ENCODE results near the gene TAS2R60. TPM values are rescaled to one million over a fixed set of nuclear protein-coding genes. Genes with fewer than 3 reads are reported as not detected.

Gene TAS2R60
- polyA plus RNA-seq, 1 donor (not counting 4 experiments of a cell fraction or from before 2014, with no cell fraction given), result 0.17 TPM

DNA sequence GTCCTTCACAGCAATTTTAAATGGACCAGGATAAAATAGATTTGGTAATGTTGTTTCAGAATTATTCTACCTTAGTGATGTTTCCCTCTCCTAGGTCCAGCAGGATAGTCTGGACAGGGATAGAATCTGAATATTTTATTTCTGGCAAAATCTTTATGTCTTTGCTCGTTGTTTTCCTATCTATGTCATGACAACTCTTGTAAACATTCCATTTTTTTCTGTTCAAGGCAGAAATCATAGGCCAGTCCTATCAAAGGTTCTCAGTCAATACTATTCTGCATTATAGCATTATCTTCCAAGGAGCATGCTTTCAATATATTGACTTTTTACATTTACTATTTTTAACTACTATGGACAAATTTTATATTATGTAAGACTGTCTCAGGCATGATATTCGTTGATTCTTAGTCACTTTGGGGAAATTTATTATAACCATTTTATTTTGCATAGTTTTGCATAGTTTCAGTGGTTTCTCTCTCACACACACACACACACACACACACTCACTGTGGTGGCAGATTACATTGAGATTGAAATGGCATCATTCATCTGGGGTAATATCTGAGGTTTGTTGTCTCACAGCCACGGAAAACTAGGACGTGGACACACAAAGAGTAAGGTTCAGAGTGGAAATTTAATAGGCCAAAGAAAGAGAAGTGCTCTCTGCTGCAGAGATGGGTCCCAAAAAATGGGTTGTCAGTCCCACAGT is 17.2 kb downstream of the TAS2R60 start:
- Histone ChIP-seq H3K36me3 (ENCODE audit: control insufficient read depth in 2 of 2, extremely low read depth in 1 of 2, insufficient read depth in 2 of 2, low read length in 2 of 2) (no peaks in the 10 kb centered on the region), H3K4me2 (ENCODE audit: control insufficient read depth, extremely low read depth, insufficient read depth, low read depth, low read length) (no peak overlapping the region), H3K27me3 (ENCODE audit: control insufficient read depth, extremely low read depth, insufficient read depth, low read length) (no peaks in the 10 kb centered on the region), H3K4me1 (ENCODE audit: control insufficient read depth, extremely low read depth, insufficient read depth, low read length) (peaks cover 18% of the 10 kb centered on the region), H4K20me1 (ENCODE audit: control insufficient read depth, extremely low read depth, insufficient read depth, low read length) (no peaks in the 10 kb centered on the region), H3K9ac (ENCODE audit: control insufficient read depth, extremely low read depth, insufficient read depth, low read length) (no peak overlapping the region), H3K79me2 (ENCODE audit: control insufficient read depth, insufficient read depth, low read length) (no peaks in the 10 kb centered on the region), H3K9me1 (ENCODE audit: control insufficient read depth, extremely low read depth, insufficient read depth, low read length) (no peaks in the 10 kb centered on the region), H2AFZ (ENCODE audit: control insufficient read depth, low read length) (no peak overlapping the region), H3K9me3 (ENCODE audit: control insufficient read depth, low read depth, low read length) (no peaks in the 10 kb centered on the region), H3K27ac (ENCODE audit: control insufficient read depth, insufficient read depth, low read length) (no peak overlapping the region), H3K4me3 (ENCODE audit: control insufficient read depth in 2 of 3, extremely low read depth in 1 of 3, insufficient read depth in 2 of 3, low read depth in 1 of 3, low read length in 3 of 3) (no peak overlapping the region)
- dilution Hi-C loops (cut with MboI; ENCODE audit: extremely low pct_ligation_motif_present, low sequenced_read_pairs), result no loop called here
- no peak for TF ChIP-seq EZH2 (IDR thresholded peaks at IDR 0.05; ENCODE audit: low read length)
- TF ChIP-seq, protein P1, sequence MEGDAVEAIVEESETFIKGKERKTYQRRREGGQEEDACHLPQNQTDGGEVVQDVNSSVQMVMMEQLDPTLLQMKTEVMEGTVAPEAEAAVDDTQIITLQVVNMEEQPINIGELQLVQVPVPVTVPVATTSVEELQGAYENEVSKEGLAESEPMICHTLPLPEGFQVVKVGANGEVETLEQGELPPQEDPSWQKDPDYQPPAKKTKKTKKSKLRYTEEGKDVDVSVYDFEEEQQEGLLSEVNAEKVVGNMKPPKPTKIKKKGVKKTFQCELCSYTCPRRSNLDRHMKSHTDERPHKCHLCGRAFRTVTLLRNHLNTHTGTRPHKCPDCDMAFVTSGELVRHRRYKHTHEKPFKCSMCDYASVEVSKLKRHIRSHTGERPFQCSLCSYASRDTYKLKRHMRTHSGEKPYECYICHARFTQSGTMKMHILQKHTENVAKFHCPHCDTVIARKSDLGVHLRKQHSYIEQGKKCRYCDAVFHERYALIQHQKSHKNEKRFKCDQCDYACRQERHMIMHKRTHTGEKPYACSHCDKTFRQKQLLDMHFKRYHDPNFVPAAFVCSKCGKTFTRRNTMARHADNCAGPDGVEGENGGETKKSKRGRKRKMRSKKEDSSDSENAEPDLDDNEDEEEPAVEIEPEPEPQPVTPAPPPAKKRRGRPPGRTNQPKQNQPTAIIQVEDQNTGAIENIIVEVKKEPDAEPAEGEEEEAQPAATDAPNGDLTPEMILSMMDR (optimal IDR thresholded peaks at IDR 0.05 in 1 of 3, IDR thresholded peaks at IDR 0.05 in 1 of 3, conservative IDR thresholded peaks at IDR 0.05 in 1 of 3; ENCODE audit: extremely low read depth in 1 of 3, insufficient read depth in 2 of 3, low read length in 3 of 3), result no peak
- no peak for DNase-seq (ENCODE audit: low read depth, low spot score)
- no peak for FAIRE-seq

DNA sequence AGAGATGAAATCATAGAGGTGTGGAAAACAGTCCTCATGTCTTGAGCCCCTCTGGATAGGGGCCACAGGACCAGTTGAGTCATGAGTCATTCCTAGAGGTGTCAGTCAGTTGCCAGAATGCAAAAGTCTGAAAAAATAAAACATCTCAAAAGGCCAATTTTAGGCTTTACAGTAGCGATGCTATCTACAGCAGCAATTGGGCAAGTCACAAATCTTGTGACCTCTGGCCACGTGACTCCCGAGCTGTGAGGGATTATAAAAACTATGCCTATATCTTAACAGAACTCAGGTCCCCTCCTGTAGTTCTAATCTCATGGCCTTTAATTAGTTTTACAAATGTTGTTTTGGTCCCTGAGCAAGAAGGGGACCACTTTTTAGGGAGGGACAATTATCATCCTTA is 18.8 kb downstream of the TAS2R60 start:
- no peaks in the 10 kb centered on the region for H3K9me1 ChIP-seq (ENCODE audit: control insufficient read depth, extremely low read depth, insufficient read depth, low read length)
- H3K4me2 ChIP-seq (ENCODE audit: control insufficient read depth, extremely low read depth, insufficient read depth, low read depth, low read length), result no peak overlapping the region
- TF ChIP-seq, protein P1 (optimal IDR thresholded peaks at IDR 0.05 in 1 of 3, IDR thresholded peaks at IDR 0.05 in 1 of 3, conservative IDR thresholded peaks at IDR 0.05 in 1 of 3; ENCODE audit: extremely low read depth in 1 of 3, insufficient read depth in 2 of 3, low read length in 3 of 3), result no peak
- no peak for TF ChIP-seq EZH2 (IDR thresholded peaks at IDR 0.05; ENCODE audit: low read length)
- H3K27ac ChIP-seq (ENCODE audit: control insufficient read depth, insufficient read depth, low read length), result no peak overlapping the region
- FAIRE-seq (no peak), DNase-seq (ENCODE audit: low read depth, low spot score) (no peak)
- no peak overlapping the region for H3K4me3 ChIP-seq (ENCODE audit: control insufficient read depth in 2 of 3, extremely low read depth in 1 of 3, insufficient read depth in 2 of 3, low read depth in 1 of 3, low read length in 3 of 3)
- dilution Hi-C loops (cut with MboI; ENCODE audit: extremely low pct_ligation_motif_present, low sequenced_read_pairs), result no loop called here
- no peak overlapping the region for H3K9ac ChIP-seq (ENCODE audit: control insufficient read depth, extremely low read depth, insufficient read depth, low read length)
- no peaks in the 10 kb centered on the region for H3K36me3 ChIP-seq (ENCODE audit: control insufficient read depth in 2 of 2, extremely low read depth in 1 of 2, insufficient read depth in 2 of 2, low read length in 2 of 2)
- no peaks in the 10 kb centered on the region for H3K27me3 ChIP-seq (ENCODE audit: control insufficient read depth, extremely low read depth, insufficient read depth, low read length)
- no peaks in the 10 kb centered on the region for H3K79me2 ChIP-seq (ENCODE audit: control insufficient read depth, insufficient read depth, low read length)
- H3K9me3 ChIP-seq (ENCODE audit: control insufficient read depth, low read depth, low read length), result no peaks in the 10 kb centered on the region
- no peaks in the 10 kb centered on the region for H4K20me1 ChIP-seq (ENCODE audit: control insufficient read depth, extremely low read depth, insufficient read depth, low read length)
- H2AFZ ChIP-seq (ENCODE audit: control insufficient read depth, low read length), result no peak overlapping the region
- H3K4me1 ChIP-seq (ENCODE audit: control insufficient read depth, extremely low read depth, insufficient read depth, low read length), result peaks cover 15% of the 10 kb centered on the region

Measured in keratinocyte (primary cell).